ENCODE data around the gene RETREG1.
"Not testable (repeated sequence)": the region's sequence is repeated elsewhere in the genome, so short reads cannot be mapped to it uniquely, and the experiment has no call there.

Gene RETREG1

DNA sequence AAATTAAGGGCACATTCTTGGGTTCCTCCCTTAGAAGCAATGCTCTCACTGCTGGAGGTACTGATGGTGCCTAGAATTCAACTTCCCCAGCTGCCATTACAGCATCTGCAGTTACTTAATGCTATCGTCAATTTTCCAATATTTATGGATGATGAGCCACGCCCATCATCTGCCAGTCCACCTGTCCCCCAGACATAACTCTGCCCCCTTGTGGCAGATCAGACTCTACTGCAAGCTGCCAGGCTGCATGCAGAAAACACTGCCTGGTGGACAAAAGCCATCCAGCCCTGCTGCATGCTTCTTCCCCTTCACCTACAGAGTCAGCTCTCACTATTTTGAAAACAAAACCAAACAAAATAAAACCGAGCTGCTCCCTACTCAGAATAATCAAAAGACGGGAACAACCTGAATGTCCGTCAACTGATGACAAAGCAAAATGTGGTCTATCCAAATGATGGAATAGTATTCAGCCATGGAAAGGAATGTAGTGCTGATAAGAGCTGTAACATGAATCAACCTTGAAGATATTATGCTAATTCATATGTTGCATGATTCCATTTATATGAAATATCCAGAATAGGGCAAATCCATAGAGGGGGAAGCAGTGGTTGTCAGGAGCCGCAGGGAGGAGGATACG, 66.4 kb downstream of the RETREG1 start:
- no peak for FAIRE-seq

DNA sequence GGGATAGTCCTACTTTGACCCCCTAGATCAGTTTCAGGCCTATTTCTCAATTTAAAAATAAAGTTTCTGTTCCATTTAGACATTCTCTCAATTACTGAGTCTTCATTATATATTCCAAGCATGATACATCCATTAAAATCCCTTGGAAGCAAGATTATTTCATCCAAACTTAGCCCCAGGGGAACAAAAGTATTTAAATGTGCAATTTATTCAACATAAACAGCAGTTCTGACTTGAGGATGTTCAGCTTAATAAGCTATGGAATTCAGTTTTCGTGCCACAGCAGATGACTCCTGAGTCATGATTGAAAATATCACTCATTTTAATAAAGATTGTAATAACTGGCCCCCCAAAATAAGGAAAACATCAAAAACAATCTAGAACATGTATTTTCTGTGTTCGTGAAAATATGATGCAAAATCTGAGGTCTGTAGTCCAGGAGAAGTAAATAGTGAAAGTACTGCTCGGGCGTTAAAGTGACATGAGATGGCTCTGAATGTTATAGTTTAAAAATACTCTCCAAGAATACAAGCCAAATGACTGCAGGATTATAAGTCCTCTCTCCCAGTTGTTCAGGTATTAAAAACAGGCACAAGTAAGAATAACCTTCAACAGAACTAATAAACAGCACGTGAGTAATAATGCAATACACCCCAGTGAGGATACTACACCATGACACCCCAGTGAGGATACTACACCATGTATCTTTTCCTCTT, 67.1 kb downstream of the RETREG1 start:
- FAIRE-seq = no peak

DNA sequence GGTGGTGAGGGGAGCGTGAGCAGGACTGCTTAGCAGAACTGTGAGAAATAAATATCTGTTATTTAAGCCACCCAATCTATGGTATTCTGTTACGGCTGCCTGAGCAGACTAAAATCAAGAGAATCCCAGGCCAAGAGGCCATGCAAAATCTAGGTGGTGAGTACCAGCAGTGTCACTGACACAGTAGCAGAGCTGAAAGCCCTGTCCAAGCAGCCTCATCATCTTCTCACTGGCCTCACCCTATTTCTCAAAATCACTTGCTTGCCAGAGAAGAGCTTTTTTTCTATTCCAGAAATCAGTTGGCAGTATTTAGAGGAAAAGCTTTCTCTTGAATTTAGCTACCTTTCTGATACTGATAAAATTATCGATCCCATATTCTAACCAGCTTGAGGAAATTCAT, 68.0 kb downstream of the RETREG1 start:
- no peak for FAIRE-seq

DNA sequence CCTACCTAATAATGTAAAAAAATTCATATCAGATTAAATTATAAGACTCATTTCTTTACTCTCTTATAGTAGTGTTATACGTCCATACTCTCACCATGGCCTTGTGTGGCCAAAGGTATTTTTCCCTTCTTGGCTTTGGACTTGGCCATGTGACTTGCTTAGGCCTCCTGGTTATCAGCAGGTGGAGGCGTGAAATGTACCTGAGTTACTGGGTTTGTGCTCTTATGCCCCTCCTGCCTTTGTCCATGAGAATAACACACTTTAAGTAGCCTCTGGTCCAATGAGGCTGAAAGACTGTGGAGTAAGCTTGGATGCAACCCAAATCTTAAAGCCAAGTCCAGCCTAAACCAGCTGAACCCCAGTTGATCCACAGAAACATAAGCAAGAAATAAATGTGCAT, 68.7 kb downstream of the RETREG1 start:
- FAIRE-seq = no peak

DNA sequence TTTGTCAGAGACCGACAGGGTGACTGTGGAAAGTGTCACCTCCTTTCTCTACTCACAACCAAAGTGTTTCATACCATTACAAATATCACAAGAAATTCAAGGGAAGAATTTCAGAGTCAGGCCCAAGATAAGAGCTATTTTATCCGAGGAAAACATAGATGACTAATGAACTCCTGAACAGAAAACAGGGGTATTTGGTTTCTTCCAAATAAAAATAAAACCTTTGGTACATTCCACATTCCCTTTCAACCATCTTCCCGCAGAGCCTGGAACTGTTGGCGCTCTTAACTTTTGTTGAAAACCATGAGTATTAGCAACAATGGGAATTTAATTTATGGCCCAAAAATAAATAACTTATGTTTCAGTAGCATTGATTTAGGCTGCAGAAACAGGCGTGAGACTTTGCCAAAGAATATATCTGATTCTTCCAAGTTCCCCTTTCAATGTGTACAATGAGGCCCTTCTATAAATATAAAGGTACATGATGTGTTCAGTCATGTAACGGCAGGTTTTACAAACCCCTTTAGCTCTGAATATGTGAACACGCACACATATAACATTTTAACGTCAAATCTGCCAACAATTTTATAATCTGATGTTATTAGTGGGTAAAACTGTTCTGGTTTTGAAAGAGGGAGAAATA, 69.5 kb downstream of the RETREG1 start:
- FAIRE-seq = no peak

DNA sequence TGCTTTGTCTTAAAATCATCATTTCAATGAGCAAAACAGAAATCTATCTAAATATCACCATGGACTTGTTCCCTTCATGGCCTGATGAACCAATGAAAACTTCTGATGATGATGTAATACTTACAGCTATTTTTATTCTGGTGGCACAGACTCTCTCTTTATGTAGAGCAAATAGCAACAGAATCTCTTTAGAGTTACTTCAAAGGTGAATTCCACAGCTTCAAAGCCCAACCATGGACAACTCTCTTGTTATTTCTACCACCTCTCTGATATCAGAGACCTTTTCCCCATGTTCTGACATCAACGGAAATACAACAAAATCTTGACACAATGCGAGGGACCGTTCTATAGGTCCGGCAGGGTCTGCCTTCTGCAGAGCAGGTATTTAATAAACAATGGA, 70.1 kb downstream of the RETREG1 start:
- FAIRE-seq = no peak

DNA sequence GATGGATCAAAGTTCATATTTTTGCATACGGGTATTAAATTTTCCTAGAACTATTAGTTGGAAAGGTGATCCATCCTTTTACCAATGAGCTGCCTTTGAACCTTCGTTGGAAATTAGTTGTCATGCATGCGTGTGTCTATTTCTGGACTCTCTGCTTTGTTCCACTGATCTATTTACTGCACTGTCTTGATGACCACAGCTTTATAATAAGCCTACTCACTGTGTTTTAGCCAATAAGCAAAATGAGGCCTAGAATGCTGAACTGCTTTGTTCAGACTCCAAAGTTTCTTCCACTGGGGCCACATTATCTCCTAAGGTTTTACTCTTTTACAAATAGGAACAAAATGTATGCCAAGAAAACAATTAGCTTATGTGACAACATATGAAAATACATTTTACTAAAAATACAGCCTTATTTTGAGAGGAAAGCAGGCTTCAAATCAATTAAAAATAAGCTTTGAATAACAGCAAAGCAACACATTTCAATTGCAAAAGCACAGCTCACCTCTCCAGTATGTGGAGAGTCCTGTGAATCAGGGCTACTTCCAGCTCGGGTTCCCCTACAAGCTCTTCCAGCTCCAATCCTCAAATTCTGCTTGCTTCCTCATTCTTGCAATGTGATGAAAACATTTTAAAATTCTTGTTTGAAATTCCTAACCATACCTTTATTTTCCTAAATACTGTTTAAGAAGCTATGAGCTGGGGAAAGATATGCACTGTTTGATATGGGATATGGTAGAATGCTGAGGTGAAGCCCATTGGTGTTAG, 72.0 kb downstream of the RETREG1 start:
- FAIRE-seq = no peak

DNA sequence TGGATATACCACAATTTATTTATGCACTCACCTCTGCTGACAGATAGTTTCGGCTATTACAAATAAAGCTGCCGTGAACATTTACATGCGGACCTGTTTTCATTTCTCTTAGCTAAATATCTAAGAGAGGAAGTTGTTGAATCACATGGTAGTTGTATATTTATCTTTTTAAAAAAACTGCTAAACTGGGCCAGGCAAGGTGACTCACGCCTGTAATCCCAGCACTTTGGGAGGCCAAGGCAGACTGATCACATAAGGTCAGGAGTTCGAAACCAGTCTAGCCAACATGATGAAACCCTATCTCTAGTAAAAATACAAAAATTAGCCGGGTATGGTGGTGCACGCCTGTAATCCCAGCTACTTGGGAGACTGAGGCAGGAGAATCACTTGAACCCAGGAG, 73.6 kb downstream of the RETREG1 start:
- FAIRE-seq = not testable (repeated sequence)

DNA sequence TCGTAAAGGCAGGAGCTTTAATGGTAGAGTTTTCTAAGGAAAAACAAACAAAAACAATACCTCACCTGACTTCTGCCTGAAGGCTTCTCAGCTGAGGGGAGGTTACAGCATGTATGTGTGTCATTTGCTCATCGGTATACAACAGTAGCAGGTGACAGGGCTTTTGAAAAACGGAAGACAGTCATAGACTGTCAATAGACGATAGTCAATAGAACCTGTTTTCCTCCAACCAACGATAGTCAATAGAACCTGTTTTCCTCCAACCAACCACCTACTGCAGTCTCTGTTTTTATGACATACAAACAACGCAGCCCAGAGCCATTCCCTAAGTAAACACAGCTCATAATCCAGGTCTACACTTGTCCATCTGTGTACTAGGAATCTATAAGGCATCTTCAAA, 74.6 kb downstream of the RETREG1 start:
- FAIRE-seq = no peak

DNA sequence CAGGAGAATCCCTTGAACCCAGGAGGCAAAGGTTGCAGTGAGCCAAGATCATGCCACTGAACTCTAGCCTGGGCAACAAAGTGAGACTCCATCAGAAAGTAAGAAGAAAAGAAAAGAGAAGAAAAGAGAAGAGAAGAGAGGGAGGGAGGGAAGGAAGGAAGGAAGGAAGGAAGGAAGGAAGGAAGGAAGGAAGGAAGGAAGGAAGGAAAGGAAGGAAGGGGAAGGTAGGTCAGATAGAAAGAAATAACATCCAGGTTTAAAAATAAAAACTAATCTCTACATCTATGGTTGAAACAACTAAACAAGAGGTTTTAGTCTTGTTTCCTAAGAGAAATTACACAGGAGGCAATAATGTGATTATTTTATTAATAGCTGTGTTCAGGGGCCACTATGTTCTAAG, 75.2 kb downstream of the RETREG1 start:
- not testable (repeated sequence) for FAIRE-seq

DNA sequence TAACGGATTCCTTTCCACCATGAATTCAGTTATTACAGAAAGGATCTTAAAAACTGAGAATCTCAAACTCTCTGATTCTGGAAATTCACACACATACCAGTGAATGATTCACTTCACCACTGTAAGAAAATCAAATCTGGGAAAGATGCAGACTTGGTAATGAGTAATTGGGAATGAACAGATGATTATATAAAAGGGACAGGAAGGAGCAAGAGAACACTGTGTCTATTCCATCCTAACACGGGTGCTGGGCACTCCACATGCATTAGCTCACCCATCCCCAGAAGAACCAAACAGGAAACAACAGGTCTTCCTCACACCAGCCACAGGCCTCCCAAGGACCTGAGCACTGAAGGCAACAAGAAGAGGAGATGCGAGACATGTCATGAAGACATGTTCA, 76.4 kb downstream of the RETREG1 start:
- FAIRE-seq = no peak

DNA sequence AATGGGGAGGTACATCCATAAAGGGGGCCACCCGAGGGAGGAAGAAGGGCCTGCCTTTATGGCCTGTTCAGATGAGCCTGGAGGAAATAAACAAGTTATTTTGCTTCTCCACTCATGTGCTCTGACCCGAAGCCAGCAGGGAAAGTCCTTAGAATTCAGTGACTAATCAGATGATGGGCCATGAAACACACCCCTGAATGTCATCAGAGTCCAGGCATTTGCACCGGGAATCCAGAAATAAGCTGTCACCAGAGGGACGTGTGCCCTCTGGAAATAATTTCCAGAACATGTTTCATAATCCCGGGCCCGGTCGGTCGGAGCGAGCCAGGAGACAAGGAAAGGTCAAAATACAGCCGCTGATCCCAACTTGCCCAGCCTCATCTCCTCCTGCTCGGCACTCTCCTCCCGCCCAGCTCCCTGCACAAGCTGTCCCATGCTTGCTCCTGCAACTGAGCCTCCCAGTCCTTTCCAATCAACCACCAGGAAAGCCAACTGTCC, 77.6 kb downstream of the RETREG1 start:
- no peak for FAIRE-seq

DNA sequence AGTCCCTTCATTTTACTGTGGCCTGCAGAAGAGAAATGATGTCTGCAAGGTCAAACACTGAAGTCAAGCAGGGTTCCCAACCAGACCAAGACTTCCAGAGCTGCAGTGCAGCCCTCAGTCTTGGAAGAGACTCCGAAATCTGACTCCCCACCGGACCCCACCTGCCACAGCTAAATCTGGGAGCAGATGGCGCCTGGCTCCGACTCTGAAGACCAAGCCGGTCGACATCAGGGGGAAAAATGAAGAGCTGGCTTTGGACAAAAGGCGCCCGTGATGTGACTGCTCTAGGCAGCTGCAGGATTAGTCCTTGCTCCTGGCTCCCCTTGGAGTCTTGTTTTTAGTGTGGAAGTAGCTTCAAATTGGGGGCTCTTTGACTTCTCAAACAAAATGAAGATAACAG, 78.8 kb downstream of the RETREG1 start:
- no peak for FAIRE-seq

DNA sequence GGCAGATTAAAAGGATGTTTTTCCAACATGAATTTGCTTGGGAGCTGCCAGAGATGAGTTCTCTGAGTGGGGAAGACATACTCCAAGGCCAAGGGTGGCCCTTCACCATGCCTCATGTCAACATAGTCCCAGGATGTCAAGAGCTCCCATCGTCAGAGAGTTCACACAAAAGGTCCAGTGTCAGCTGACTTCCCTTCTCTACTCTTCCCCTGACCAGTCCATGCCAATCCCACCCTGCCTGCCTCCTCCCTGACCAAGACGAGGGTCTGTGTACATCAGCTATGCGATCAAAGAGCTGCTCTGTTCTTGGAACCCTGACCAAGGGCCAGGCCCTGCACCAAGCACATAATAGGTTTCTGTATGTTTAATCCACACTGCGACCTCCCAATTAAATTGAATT, 80.0 kb downstream of the RETREG1 start:
- no peak for FAIRE-seq

DNA sequence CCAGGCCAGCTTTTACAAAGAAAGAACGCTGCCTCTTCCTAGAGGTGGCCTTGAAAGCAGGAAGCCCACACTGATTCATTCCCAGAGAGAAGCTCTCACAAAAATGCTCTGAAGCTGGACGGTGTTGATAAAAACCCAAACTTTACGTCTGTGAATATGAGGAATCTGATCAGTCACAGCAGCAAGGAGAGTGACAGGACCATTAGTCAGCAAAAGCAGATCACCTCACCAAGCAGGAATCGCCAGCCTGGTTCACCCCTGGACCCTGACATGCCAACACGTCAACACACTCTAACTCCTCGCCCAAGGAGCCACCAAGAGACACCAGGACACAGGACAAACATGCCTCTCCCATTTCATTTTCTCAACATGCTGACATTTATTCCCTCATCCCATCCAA, 80.6 kb downstream of the RETREG1 start:
- no peak for FAIRE-seq

DNA sequence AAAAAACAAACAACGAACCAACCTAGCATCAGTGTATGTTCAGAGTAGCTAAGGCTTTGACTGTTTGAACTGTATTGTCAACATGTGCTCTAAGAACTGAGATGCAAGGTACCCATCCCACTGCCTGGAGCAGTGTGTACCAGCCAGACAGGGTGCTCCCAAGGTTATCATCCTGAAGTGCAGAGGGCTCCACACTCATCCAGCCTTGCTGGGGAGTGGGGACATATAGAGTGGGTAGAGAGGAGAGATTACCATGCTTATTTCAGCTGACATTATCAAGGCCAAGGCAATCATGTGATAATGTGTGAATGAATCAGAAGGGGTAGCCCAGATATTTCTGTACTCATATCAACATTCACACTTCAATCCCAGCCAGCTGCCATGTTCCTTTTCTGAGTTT, 82.5 kb downstream of the RETREG1 start:
- no peak for FAIRE-seq

DNA sequence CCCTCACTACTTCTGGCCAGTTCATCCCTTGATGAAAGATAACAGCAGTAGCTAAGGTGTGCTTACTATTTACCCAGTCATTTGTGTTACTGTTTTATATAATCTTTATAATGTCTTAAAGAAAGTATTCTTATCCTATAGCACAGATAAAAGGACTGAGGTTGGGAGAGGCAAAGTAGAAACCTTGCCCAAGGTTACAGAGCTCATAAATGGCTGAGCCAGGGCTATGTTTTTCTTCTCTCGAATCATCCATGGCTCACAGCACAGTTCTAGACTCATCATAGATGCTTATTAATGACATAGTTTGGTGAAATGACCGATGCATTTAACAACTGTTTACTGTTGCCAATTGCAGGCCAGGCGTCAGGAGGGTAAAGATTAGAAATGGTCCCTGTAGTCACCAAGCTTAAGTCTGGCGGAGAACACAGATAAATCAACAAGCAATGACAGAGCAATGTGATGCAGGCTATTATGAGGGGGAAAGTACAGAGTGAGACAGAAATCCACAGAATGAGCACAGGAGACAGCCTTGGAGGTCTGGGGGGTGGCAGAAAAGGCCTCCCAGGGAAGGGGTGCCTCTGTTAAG, 85.6 kb downstream of the RETREG1 start:
- no peak for FAIRE-seq

DNA sequence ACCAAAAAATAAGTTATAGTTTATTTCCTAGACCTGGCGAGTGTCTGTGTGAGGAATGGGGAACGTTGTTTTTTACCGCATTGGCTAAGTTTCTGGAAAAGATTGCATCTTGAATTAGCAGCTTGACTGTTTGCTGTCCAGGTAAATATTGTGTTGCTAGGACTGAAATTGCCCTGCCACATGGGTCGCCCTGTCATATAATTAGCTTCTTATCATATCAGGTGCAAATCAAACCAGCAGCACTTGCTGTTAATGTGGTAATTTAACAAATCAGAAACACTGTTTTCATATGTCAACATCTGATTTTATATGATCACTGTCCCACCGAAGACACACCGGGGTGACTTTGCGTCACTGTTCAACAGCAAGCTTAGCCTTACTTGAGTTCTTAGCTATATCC, 87.5 kb downstream of the RETREG1 start:
- no peak for FAIRE-seq

DNA sequence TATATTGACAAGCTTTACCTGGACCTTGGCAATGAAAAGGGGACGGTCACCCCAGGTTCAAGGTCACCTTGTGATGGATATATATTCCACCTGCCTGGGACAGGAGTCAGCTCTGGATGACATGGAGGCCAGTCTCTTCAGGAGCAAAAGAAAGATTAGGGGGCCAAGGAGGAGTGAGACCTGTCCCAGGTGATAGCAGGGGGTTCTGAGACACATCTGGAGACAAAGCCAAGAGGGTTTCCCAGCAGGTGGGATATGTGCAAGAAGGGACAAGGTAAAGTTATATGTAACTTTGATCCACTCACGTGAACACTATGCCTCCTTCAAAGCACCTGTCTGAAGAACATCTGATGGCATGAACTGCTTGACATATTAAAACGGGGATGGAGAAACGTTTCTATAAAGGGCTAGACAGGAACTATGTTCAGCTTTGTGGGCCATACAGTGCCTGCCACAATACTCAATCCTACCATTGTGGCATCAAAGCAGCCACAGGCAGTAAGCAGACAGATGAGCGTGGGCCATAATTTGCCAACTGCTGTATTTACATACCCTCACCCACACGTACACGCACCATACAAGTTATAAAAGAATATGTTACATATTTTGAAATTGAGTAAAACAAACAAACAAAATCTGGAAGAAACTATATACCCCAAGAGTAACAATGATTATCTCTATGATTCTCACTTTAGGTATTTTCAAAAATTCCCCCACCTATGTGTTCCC, 88.3 kb downstream of the RETREG1 start:
- FAIRE-seq = no peak

DNA sequence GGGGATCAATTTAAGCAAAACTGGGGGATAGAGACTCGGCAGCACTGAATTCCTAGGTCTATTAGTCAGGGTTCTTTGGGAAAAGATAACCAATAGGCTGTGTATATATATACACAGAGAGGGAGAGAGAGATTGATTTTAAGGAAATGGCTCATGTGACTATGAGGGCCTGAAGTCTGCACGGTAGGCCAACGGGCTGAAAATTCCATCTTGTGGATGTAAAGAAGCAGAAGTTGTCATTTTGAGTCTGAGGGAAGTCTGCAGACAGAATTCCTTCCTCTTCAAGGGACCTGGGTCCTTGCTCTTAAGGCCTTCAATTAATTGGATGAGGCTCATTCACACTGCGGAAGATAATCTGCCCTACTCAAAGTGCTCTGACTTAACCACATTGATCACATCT, 91.1 kb downstream of the RETREG1 start:
- FAIRE-seq = no peak

DNA sequence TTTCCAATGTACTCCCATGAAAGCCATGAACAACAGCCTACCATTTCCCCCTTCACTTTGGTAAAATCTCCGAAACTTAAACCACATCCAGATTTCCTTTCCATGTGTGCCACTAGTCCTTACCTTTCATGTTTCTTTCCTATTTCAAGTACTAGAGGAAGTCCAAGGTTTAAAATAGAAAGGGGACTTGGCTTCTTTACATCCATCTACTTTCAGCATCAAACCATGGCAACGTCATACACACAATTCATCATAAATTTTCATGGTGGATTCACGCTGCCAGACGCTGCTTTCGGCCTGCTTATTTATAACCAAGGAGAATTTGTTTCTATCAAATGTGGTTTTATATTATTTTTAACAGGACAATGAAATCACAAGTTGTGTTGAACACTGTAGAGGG, 92.5 kb downstream of the RETREG1 start:
- no peak for FAIRE-seq

Measured in TTC549 (cell line).